Gastrocnemius medialis (tissue), 4 donors: ENCODE measurements around the gene STX12.

ENCODE experiments used
- POLR2A ChIP-seq, 2 donors: fragments of 450-650 bp; IDR thresholded peaks; one replicate each; pipeline ENCODE4 v1.6.1; 2017; ENCODE audit warnings: antibody characterized with exemption in 2 of 2, mild to moderate bottlenecking in 2 of 2, moderate library complexity in 2 of 2
- TF ChIP-seq, protein P1 (sequence below), 5 experiments: fragments of 450-650 bp in 3 of 5; fragments of 200-600 bp in 2 of 5; sonication (generic) in 2 of 5; IDR thresholded peaks in 4 of 5; conservative IDR thresholded peaks in 1 of 5; 1 replicate in 4 of 5; 2 replicates in 1 of 5; pipeline ENCODE4 v1.5.1; 2016 to 2019; ENCODE audit warnings: antibody characterized with exemption in 5 of 5, mild to moderate bottlenecking in 3 of 5, moderate library complexity in 3 of 5

DNA sequence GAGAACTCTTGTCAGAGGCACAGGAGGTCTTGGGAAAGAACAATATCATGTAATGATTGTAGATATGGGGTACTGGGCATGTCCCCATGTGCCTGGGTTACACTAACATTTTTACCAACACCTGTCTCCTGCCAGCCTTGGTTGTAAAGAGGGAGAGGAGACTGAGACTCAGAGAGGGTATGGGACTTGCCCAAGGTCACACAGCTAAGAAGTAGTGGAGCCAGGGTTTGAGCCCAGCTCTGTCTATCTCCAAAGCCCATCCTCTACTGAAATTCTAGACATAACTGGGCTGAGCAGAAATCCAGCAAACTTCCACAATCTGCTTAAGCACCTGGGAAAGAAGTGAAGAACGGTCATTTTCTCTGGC is 96.7 kb downstream of the STX12 start:
- TF ChIP-seq, protein P1, sequence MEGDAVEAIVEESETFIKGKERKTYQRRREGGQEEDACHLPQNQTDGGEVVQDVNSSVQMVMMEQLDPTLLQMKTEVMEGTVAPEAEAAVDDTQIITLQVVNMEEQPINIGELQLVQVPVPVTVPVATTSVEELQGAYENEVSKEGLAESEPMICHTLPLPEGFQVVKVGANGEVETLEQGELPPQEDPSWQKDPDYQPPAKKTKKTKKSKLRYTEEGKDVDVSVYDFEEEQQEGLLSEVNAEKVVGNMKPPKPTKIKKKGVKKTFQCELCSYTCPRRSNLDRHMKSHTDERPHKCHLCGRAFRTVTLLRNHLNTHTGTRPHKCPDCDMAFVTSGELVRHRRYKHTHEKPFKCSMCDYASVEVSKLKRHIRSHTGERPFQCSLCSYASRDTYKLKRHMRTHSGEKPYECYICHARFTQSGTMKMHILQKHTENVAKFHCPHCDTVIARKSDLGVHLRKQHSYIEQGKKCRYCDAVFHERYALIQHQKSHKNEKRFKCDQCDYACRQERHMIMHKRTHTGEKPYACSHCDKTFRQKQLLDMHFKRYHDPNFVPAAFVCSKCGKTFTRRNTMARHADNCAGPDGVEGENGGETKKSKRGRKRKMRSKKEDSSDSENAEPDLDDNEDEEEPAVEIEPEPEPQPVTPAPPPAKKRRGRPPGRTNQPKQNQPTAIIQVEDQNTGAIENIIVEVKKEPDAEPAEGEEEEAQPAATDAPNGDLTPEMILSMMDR (IDR thresholded peaks at IDR 0.05 in 4 of 5, conservative IDR thresholded peaks at IDR 0.05 in 1 of 5): no peak
- no peak for TF ChIP-seq POLR2A (IDR thresholded peaks at IDR 0.05)
